GM12873 (cell line): ENCODE results near the gene RANGAP1.

Source experiments
- TF ChIP-seq, protein P1 (sequence below): IDR thresholded peaks from 2 replicates; pipeline ENCODE4 v1.5.1; 2012; ENCODE audit warnings: low read depth, mild to moderate bottlenecking, moderate library complexity, low read length, control low read depth; ENCODE audit not compliant: insufficient read depth; ENCODE audit errors: missing control alignments

Gene RANGAP1

GRCh38 chr22:41296826-41297667 lies 11.1 kb upstream of the RANGAP1 start:
- TF ChIP-seq, protein P1, sequence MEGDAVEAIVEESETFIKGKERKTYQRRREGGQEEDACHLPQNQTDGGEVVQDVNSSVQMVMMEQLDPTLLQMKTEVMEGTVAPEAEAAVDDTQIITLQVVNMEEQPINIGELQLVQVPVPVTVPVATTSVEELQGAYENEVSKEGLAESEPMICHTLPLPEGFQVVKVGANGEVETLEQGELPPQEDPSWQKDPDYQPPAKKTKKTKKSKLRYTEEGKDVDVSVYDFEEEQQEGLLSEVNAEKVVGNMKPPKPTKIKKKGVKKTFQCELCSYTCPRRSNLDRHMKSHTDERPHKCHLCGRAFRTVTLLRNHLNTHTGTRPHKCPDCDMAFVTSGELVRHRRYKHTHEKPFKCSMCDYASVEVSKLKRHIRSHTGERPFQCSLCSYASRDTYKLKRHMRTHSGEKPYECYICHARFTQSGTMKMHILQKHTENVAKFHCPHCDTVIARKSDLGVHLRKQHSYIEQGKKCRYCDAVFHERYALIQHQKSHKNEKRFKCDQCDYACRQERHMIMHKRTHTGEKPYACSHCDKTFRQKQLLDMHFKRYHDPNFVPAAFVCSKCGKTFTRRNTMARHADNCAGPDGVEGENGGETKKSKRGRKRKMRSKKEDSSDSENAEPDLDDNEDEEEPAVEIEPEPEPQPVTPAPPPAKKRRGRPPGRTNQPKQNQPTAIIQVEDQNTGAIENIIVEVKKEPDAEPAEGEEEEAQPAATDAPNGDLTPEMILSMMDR = no peak

- TF ChIP-seq, protein P1 = no peak
Observed at GRCh38 chr22:41290262-41291221, 4.6 kb upstream of the RANGAP1 start.

DNA sequence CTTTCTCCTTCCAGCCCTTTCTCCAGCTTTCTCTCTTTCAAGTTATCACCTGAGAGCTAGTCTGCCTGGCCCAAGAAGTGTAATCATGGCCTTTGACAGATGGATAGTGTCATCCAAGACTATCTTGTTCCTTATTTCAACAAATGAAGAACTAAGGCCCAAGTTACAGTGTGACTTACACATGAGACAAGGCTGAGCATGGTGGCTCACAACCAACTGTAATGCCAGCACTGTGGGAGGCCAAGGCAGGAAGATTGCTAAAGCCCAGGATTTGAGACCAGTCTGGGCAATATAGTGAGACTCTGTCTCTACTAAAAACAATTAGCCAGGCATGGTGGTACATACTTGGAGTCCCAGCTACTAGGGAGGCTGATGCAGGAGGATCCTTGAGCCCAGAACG lies 3.7 kb upstream of the RANGAP1 start:
- TF ChIP-seq, protein P1 = no peak

DNA sequence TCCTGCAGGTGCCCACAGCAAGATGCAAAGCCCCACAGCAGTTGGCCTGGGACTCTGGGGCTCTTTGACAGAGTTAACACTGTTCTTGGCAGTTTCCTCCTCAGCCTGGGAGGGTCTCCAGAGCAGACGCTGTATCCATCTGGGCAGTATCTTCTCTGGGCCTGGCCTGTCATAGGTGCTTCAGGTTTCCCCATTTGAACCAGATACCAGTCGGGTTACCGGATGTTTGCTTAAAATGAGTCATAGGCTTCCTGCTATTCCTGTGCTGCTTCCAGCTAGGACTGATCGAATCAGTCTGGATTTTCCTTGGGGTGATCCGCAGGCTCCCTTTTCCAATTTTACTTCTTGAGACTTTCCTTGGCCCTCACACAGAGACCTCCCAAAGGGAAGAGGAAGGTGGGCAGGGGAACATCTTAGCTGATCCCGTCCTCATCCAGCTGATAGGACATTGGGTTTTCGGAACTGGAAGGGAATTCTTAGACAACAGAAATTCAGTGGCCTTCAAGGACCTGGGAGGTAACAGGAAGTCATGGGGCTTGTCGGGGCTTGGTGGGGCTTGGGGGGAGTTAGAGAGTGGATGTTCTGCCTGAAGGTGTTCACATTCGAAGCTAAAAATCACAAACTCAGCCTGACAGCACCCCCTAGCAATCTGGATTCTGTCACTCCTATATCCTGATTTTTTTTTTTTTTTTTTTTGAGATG lies 2.4 kb upstream of the RANGAP1 start:
- TF ChIP-seq, protein P1 = no peak

- TF ChIP-seq, protein P1 = no peak
Observed at GRCh38 chr22:41286639-41287091, 678 bp upstream of the RANGAP1 start.

DNA sequence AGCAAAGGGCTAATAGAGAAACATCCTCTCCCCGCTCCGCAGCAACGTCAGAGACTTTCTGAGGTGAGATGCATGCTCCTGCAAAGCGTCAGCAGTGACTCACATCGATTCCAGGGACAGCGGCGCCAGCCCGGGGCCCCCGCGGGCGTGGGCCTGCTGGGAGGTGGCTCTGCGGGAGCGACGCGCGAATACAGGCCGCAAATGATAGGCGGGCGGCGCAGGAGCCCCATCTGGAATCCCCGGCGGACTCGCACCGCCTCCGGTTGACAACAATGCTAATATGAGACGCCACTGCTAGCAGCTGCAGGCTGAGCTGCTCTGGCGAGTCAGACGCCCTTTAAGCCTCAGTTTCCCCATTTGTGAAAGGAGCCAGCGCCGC lies 557 bp downstream of the RANGAP1 start:
- TF ChIP-seq, protein P1 = no peak
